HCT116 (cell line): ENCODE results near the gene COG2. TPM values are rescaled to one million over a fixed set of nuclear protein-coding genes. Genes with fewer than 3 reads are reported as not detected.
"Not testable (repeated sequence)": the region's sequence is repeated elsewhere in the genome, so short reads cannot be mapped to it uniquely, and the experiment has no call there.

Experiments used
- ATAC-seq: fragments of 200-7000 bp; cut with Tn5 transposase; 2 replicates; pipeline ENCODE4 v1.9.1; 2020; ENCODE audit warnings: mild to moderate bottlenecking, moderate library complexity
- BruUV-seq: library from RNA; stranded (reverse); fragments of 400-500 nt; replicated peaks from 2 replicates; lab custom pipeline; 2021; lab: Mats Ljungman, UMichigan
- CTCF ChIA-PET: fragments of 300-600 bp; sonication (Branson Sonifier 250); formaldehyde crosslinking; loops from one replicate; lab custom pipeline; 2021; ENCODE audit warnings: antibody characterized with exemption; lab: Charles Lee
- POLR2A ChIA-PET: fragments of 300-600, 350-600 bp; sonication (Branson Sonifier 250); formaldehyde crosslinking; loops from one replicate; lab custom pipeline; 2021; ENCODE audit warnings: antibody characterized with exemption; lab: Charles Lee
- RAD21 ChIA-PET, 2 experiments: fragments of 300-600 bp; sonication (Branson Sonifier 250); formaldehyde crosslinking; loops; one replicate each; lab custom pipeline; 2023; ENCODE audit warnings: low total read pairs in 2 of 2; ENCODE audit not compliant: uncharacterized antibody in 2 of 2, unreplicated experiment in 2 of 2, low non-redundant PET in 1 of 2; lab: Charles Lee
- DNase-seq: peaks from one replicate; pipeline ENCODE4 v3.0.0-alpha.2; 2010; ENCODE audit warnings: low read depth, low spot score
- H2AFZ ChIP-seq: fragments of 200-600 bp; shearing (Covaris generic), sonication (generic); 2 replicates; pipeline ENCODE4 v1.6.1; 2017; ENCODE audit warnings: low read depth, mixed run types, mixed read lengths, antibody characterized with exemption, low read length; ENCODE audit not compliant: poor library complexity, severe bottlenecking
- H3K27ac ChIP-seq: 2 replicates; pipeline ENCODE4 v1.5.1; 2012; ENCODE audit warnings: low read depth, low read length
- H3K27me3 ChIP-seq: fragments of 200-600 bp; sonication (generic); 2 replicates; pipeline ENCODE4 v1.6.1; 2016; ENCODE audit warnings: mixed run types, low read length, mixed read lengths; ENCODE audit not compliant: insufficient read depth
- H3K36me3 ChIP-seq, 2 experiments: fragments of 200-500 bp in 1 of 2; fragments of 200-600 bp in 1 of 2; sonication (Bioruptor generic) in 1 of 2; sonication (generic) in 1 of 2; 2 replicates each; pipeline versions ENCODE4 v1.5.1 to v1.6.1; 2014 to 2016; ENCODE audit warnings: low read length in 2 of 2, inconsistent platforms in 1 of 2, mixed read lengths in 1 of 2, mixed run types in 1 of 2; ENCODE audit not compliant: insufficient read depth in 2 of 2, control insufficient read depth in 1 of 2
- H3K4me1 ChIP-seq, 2 experiments: fragments of 200-600 bp in 1 of 2; sonication (generic) in 1 of 2; 2 replicates each; pipeline versions ENCODE4 v1.5.1 to v1.6.1; 2012 to 2017; ENCODE audit warnings: low read length in 2 of 2, inconsistent platforms in 1 of 2, mild to moderate bottlenecking in 1 of 2, mixed read lengths in 1 of 2, mixed run types in 1 of 2, moderate library complexity in 1 of 2; ENCODE audit not compliant: insufficient read depth in 2 of 2, control insufficient read depth in 1 of 2
- H3K4me2 ChIP-seq: fragments of 200-600 bp; sonication (generic); 2 replicates; pipeline ENCODE4 v1.6.1; 2017; ENCODE audit warnings: mixed run types, low read length, mixed read lengths
- H3K4me3 ChIP-seq, 2 experiments: fragments of 200-600 bp in 1 of 2; sonication (generic) in 1 of 2; replicated peaks in 1 of 2; 2 replicates each; pipeline ENCODE4 v1.5.1; 2011 to 2016; ENCODE audit warnings: low read length in 2 of 2, control low read depth in 1 of 2, low read depth in 1 of 2, mild to moderate bottlenecking in 1 of 2, mixed read lengths in 1 of 2, mixed run types in 1 of 2
- H3K79me2 ChIP-seq: fragments of 200-600 bp; sonication (generic); 2 replicates; pipeline ENCODE4 v1.6.1; 2017; ENCODE audit warnings: mild to moderate bottlenecking, mixed run types, low read length, moderate library complexity, mixed read lengths; ENCODE audit not compliant: insufficient read depth
- H3K9ac ChIP-seq: fragments of 200-600 bp; sonication (generic); 2 replicates; pipeline ENCODE4 v1.6.1; 2016; ENCODE audit warnings: low read length, mixed read lengths
- H3K9me2 ChIP-seq: fragments of 200-600 bp; sonication (generic), shearing (Covaris generic); 2 replicates; pipeline ENCODE4 v1.6.1; 2017; ENCODE audit warnings: mixed run types, mild to moderate bottlenecking, moderate library complexity; ENCODE audit not compliant: insufficient read depth
- H3K9me3 ChIP-seq, 2 experiments: fragments of 200-500 bp in 1 of 2; fragments of 200-600 bp in 1 of 2; sonication (Bioruptor generic) in 1 of 2; sonication (generic) in 1 of 2; 2 replicates each; pipeline ENCODE4 v1.6.1; 2014 to 2017; ENCODE audit warnings: low read length in 2 of 2, mixed read lengths in 2 of 2, inconsistent platforms in 1 of 2, low read depth in 1 of 2, mild to moderate bottlenecking in 1 of 2, mixed run types in 1 of 2, moderate library complexity in 1 of 2; ENCODE audit not compliant: control insufficient read depth in 1 of 2, insufficient read depth in 1 of 2
- H4K20me1 ChIP-seq: fragments of 200-600 bp; sonication (generic), shearing (Covaris generic); 2 replicates; pipeline ENCODE4 v1.6.1; 2017; ENCODE audit warnings: mixed run types, mild to moderate bottlenecking, moderate library complexity; ENCODE audit not compliant: insufficient read depth
- CTCF ChIP-seq, 3 experiments: fragments of 200-600 bp in 1 of 3; sonication (generic) in 1 of 3; IDR thresholded peaks in 2 of 3; conservative IDR thresholded peaks in 1 of 3; 2 replicates each; pipeline ENCODE4 v1.5.1; 2012 to 2017; ENCODE audit warnings: low read depth in 2 of 3, low read length in 2 of 3, antibody characterized with exemption in 1 of 3, borderline replicate concordance in 1 of 3, control low read depth in 1 of 3, mild to moderate bottlenecking in 1 of 3, mixed read lengths in 1 of 3, mixed run types in 1 of 3, moderate library complexity in 1 of 3; ENCODE audit not compliant: insufficient read depth in 1 of 3
- RAD21 ChIP-seq: IDR thresholded peaks from 2 replicates; pipeline ENCODE4 v1.6.1; 2012; ENCODE audit warnings: low read depth, mild to moderate bottlenecking
- ZNF274 ChIP-seq: fragments of 200-500 bp; sonication (Bioruptor generic); IDR thresholded peaks from 2 replicates; pipeline ENCODE4 v1.6.1; 2014; ENCODE audit warnings: mild to moderate bottlenecking, low read depth, low read length, inconsistent platforms
- intact Hi-C: fragments of 100-400 bp; cut with micrococcal nuclease; formaldehyde crosslinking; loops from 2 replicates; pipeline ENCODE4 v1.10.0; 2022
- total RNA-seq: library from RNA; stranded (reverse); gene quantifications from one replicate; pipeline ENCODE4 v1.2.1, GENCODE V29; 2021; ENCODE audit not compliant: unreplicated experiment

COG2 gene
- total RNA-seq, 1 experiment from 2014 or later = 28.6 TPM

- Histone ChIP-seq H3K4me3 (no peak overlapping the region), H3K9ac (no peak overlapping the region), H3K27ac (no peak overlapping the region), H3K36me3 (no peaks in the 10 kb centered on the region), H4K20me1 (no peaks in the 10 kb centered on the region), H3K4me1 (peaks cover 8 to 9% of the 10 kb centered on the region in 2 experiments), H3K9me3 (no peaks in the 10 kb centered on the region), H3K4me2 (no peak overlapping the region), H3K27me3 (peaks cover 4% of the 10 kb centered on the region; the same call in 1 of the 2 replicates), H3K79me2 (no peaks in the 10 kb centered on the region), H2AFZ (no peak overlapping the region), H3K9me2 (no peaks in the 10 kb centered on the region)
- RAD21 ChIA-PET = no interaction called here
- POLR2A ChIA-PET = no interaction called here
- ATAC-seq = no peak
- intact Hi-C loops = no loop called here
- DNase-seq = no peak
- BruUV-seq = no TSS peak
- TF ChIP-seq CTCF (IDR thresholded peaks at IDR 0.05 in 2 of 3, conservative IDR thresholded peaks at IDR 0.05 in 1 of 3; ENCODE audit: borderline replicate concordance in 1 of 3, insufficient read depth in 1 of 3, low read depth in 2 of 3, low read length in 2 of 3) (peak; percentile 9 to 33 (median 19); a peak in 2 of 6 replicates), RAD21 (peak; percentile 41), ZNF274 (no peak)
- CTCF ChIA-PET = interaction anchor here (0.9 to 3.0 kb wide), 2 partner anchors 56 to 100 kb away, joined by 3 to 6 read pairs; partner anchors contain the start of gene COG2
Observed at GRCh38 chr1:230698130-230698529, 55.8 kb downstream of the COG2 start.

GRCh38 chr1:230698964-230699363 lies 56.7 kb downstream of the COG2 start:
- H3K9me3 ChIP-seq, RAD21 ChIA-PET, ATAC-seq, DNase-seq, H2AFZ ChIP-seq, H3K36me3 ChIP-seq, H3K27ac ChIP-seq, H4K20me1 ChIP-seq, intact Hi-C loops, H3K4me3 ChIP-seq, H3K79me2 ChIP-seq, BruUV-seq, POLR2A ChIA-PET, H3K9ac ChIP-seq, H3K9me2 ChIP-seq, H3K4me2 ChIP-seq, H3K27me3 ChIP-seq: not testable (repeated sequence)
- peaks cover 14 to 16% of the 10 kb centered on the region in 2 experiments for H3K4me1 ChIP-seq
- CTCF ChIA-PET = interaction anchor here (3.0 kb wide), 1 partner anchor 56 kb away, joined by 6 read pairs; the partner anchor contains the start of gene COG2
